H9 (cell line): ENCODE data around the gene TNIP2. TPM values are rescaled to one million over a fixed set of nuclear protein-coding genes. Genes with fewer than 3 reads are reported as not detected.

Source experiments
- DNase-seq: peaks from one replicate; pipeline ENCODE4 v3.0.0-alpha.2; 2017
- H2AFZ ChIP-seq: one replicate; pipeline ENCODE4 v1.6.1; 2013; ENCODE audit warnings: mild to moderate bottlenecking, low read length, control low read depth, moderate library complexity
- H2AK5ac ChIP-seq: 2 replicates; pipeline ENCODE4 v1.6.1; 2013; ENCODE audit warnings: low read length, control low read depth, mixed read lengths; ENCODE audit not compliant: insufficient read length
- H2BK120ac ChIP-seq: one replicate; pipeline ENCODE4 v1.6.1; 2013; ENCODE audit warnings: low read depth, mild to moderate bottlenecking, low read length, control low read depth, inconsistent platforms; ENCODE audit not compliant: poor library complexity, severe bottlenecking
- H2BK12ac ChIP-seq: 2 replicates; pipeline ENCODE4 v1.6.1; 2013; ENCODE audit warnings: low read length, control low read depth, mixed read lengths, low read depth; ENCODE audit not compliant: insufficient read length
- H2BK15ac ChIP-seq: 2 replicates; pipeline ENCODE4 v1.6.1; 2013; ENCODE audit warnings: low read depth, low read length, control low read depth
- H2BK20ac ChIP-seq: one replicate; pipeline ENCODE4 v1.6.1; 2013; ENCODE audit warnings: low read depth, mild to moderate bottlenecking, low read length, control low read depth, inconsistent platforms; ENCODE audit not compliant: poor library complexity, severe bottlenecking
- H2BK5ac ChIP-seq: 2 replicates; pipeline ENCODE4 v1.6.1; 2013; ENCODE audit warnings: low read length, control low read depth, mixed read lengths; ENCODE audit not compliant: insufficient read length
- H3K14ac ChIP-seq: 2 replicates; pipeline ENCODE4 v1.6.1; 2013; ENCODE audit warnings: low read length, control low read depth; ENCODE audit not compliant: insufficient read depth
- H3K18ac ChIP-seq: 2 replicates; pipeline ENCODE4 v1.6.1; 2013; ENCODE audit warnings: low read depth, mild to moderate bottlenecking, mixed read lengths, low read length, control low read depth; ENCODE audit not compliant: insufficient read length
- H3K23ac ChIP-seq: 2 replicates; pipeline ENCODE4 v1.6.1; 2013; ENCODE audit warnings: low read length, control low read depth, mixed read lengths, low read depth; ENCODE audit not compliant: insufficient read length
- H3K23me2 ChIP-seq: 2 replicates; pipeline ENCODE4 v1.6.1; 2013; ENCODE audit warnings: low read depth, mild to moderate bottlenecking, mixed read lengths, low read length, control low read depth; ENCODE audit not compliant: insufficient read length, poor library complexity, severe bottlenecking
- H3K27ac ChIP-seq: 2 replicates; pipeline ENCODE4 v1.5.1; 2013; ENCODE audit warnings: low read length, control low read depth, mixed read lengths, low read depth; ENCODE audit not compliant: insufficient read length
- H3K27me3 ChIP-seq: 2 replicates; pipeline ENCODE4 v1.6.1; 2013; ENCODE audit warnings: low read length, control low read depth, inconsistent platforms; ENCODE audit not compliant: insufficient read depth
- H3K4ac ChIP-seq: 2 replicates; pipeline ENCODE4 v1.6.1; 2013; ENCODE audit warnings: low read depth, mild to moderate bottlenecking, control low read depth, inconsistent platforms, low read length, moderate library complexity
- H3K4me1 ChIP-seq: 2 replicates; pipeline ENCODE4 v1.6.1; 2013; ENCODE audit warnings: low read length, control low read depth, inconsistent platforms; ENCODE audit not compliant: insufficient read depth
- H3K4me2 ChIP-seq: 2 replicates; pipeline ENCODE4 v1.6.1; 2013; ENCODE audit warnings: low read length, control low read depth, mixed read lengths; ENCODE audit not compliant: insufficient read length, insufficient read depth
- H3K56ac ChIP-seq: 2 replicates; pipeline ENCODE4 v1.6.1; 2013; ENCODE audit warnings: low read depth, mild to moderate bottlenecking, mixed read lengths, low read length, control low read depth; ENCODE audit not compliant: insufficient read length
- H3K79me1 ChIP-seq: 2 replicates; pipeline ENCODE4 v1.6.1; 2013; ENCODE audit warnings: low read depth, mild to moderate bottlenecking, moderate library complexity, low read length, control low read depth, inconsistent platforms; ENCODE audit not compliant: insufficient read depth, poor library complexity, severe bottlenecking
- H3K79me2 ChIP-seq: 2 replicates; pipeline ENCODE4 v1.6.1; 2013; ENCODE audit warnings: low read length, control low read depth, inconsistent platforms; ENCODE audit not compliant: insufficient read depth
- H3K9ac ChIP-seq: 2 replicates; pipeline ENCODE4 v1.6.1; 2013; ENCODE audit warnings: low read length, control low read depth, mixed read lengths; ENCODE audit not compliant: insufficient read length; ENCODE audit errors: extremely low read depth
- H3K9me3 ChIP-seq: one replicate; pipeline ENCODE4 v1.6.1; 2013; ENCODE audit warnings: low read depth, low read length, inconsistent platforms; ENCODE audit not compliant: control insufficient read depth
- H3T11ph ChIP-seq: one replicate; pipeline ENCODE4 v1.6.1; 2013; ENCODE audit warnings: mild to moderate bottlenecking, low read length, control low read depth, inconsistent platforms
- H4K20me1 ChIP-seq: one replicate; pipeline ENCODE4 v1.6.1; 2013; ENCODE audit not compliant: control insufficient read depth, insufficient read length, insufficient read depth
- H4K5ac ChIP-seq: 2 replicates; pipeline ENCODE4 v1.6.1; 2013; ENCODE audit warnings: low read depth, mild to moderate bottlenecking, mixed read lengths, low read length, control low read depth; ENCODE audit not compliant: insufficient read length
- H4K8ac ChIP-seq: replicated peaks from 2 replicates; pipeline ENCODE4 v1.6.1; 2013; ENCODE audit warnings: low read length, control low read depth, mixed read lengths, low read depth; ENCODE audit not compliant: insufficient read length
- H4K91ac ChIP-seq: 2 replicates; pipeline ENCODE4 v1.6.1; 2013; ENCODE audit warnings: low read depth, mild to moderate bottlenecking, moderate library complexity, mixed read lengths, low read length, control low read depth; ENCODE audit not compliant: insufficient read length
- H3K27ac Mint-ChIP-seq, 3 experiments: 2 replicates in 2 of 3; 3 replicates in 1 of 3; pipeline ENCODE4 v1.8.0; 2020 to 2021; ENCODE audit warnings: mixed read lengths in 3 of 3, mild to moderate bottlenecking in 1 of 3, moderate library complexity in 1 of 3
- H3K27me3 Mint-ChIP-seq: 2 replicates; pipeline ENCODE4 v1.8.0; 2021; ENCODE audit warnings: low read depth, mild to moderate bottlenecking, moderate library complexity, mixed read lengths
- H3K36me3 Mint-ChIP-seq, 3 experiments: 2 replicates in 2 of 3; 3 replicates in 1 of 3; pipeline ENCODE4 v1.8.0; 2020 to 2021; ENCODE audit warnings: low read depth in 3 of 3, mixed read lengths in 3 of 3; ENCODE audit not compliant: insufficient read depth in 1 of 3
- H3K4me1 Mint-ChIP-seq, 2 experiments: 2 replicates each; pipeline ENCODE4 v1.8.0; 2020; ENCODE audit warnings: mixed read lengths in 2 of 2
- H3K4me3 Mint-ChIP-seq, 2 experiments: 2 replicates in 1 of 2; 3 replicates in 1 of 2; pipeline ENCODE4 v1.8.0; 2020 to 2021; ENCODE audit warnings: mild to moderate bottlenecking in 2 of 2, mixed read lengths in 2 of 2, moderate library complexity in 1 of 2
- H3K9me3 Mint-ChIP-seq, 2 experiments: 2 replicates in 1 of 2; 3 replicates in 1 of 2; pipeline ENCODE4 v1.8.0; 2020; ENCODE audit warnings: mild to moderate bottlenecking in 2 of 2, mixed read lengths in 2 of 2, moderate library complexity in 1 of 2
- WGBS: extraction: QIAGEN DNeasy Blood & Tissue Kit; methylation state at CpG from one replicate; pipeline ENCODE4 v1.1.7; 2013; ENCODE audit warnings: missing lambda C conversion rate, low lambda C conversion rate, mixed read lengths; ENCODE audit not compliant: insufficient read length; ENCODE audit errors: extremely low coverage; 5-methylcytosine and 5-hydroxymethylcytosine counted together
- total RNA-seq: library from RNA; stranded (reverse); gene quantifications from 2 replicates; pipeline ENCODE4 v1.2.1, GENCODE V29; 2021
- TF ChIP-seq, protein P1 (sequence below): fragments of 200-600 bp; sonication (generic); conservative IDR thresholded peaks from 3 replicates; pipeline ENCODE4 v1.8.0; 2021; ENCODE audit warnings: antibody characterized with exemption, mild to moderate bottlenecking

Gene TNIP2
- total RNA-seq, 1 experiment from 2014 or later = 44.7 TPM

DNA sequence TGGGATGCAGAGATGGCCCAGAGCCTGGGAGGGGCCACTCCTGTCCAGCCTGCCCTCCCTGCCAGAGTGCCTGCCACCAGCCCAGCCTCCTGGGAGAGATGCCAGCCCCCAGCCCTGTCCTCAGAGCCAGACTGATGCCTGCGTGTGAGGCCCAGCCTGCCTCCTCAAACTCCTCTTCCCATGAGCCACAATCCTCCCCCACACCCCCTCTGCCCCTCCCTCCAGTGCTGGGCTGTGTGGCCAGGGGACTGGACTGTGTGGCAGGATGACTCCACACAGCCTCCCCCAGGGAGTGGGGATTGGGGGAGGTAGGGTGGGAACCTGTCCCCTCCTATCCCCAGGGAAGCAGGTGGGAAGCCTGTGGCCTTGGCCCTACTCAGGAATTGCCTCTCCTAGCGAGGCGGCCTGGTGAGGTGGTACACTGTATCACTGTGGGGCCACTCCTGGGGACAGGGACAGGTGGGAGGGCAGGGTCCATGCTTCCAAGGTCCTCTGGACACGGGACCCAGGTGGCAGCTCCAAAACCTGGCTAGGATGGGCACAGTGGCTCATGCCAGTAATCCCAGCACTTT, 32.5 kb upstream of the TNIP2 start:
- Histone ChIP-seq H3K4ac (no peak overlapping the region), H3K56ac (no peak overlapping the region), H4K91ac (no peak overlapping the region), H4K5ac (no peak overlapping the region), H4K20me1 (no peaks in the 10 kb centered on the region), H2BK120ac (no peak overlapping the region), H2AK5ac (no peak overlapping the region), H2BK12ac (no peak overlapping the region), H3K9ac (no peak overlapping the region), H3K27ac (no peak overlapping the region), H3K4me1 (no peaks in the 10 kb centered on the region), H2BK20ac (no peak overlapping the region), H3K4me2 (no peak overlapping the region), H2AFZ (no peak overlapping the region), H3K27me3 (no peaks in the 10 kb centered on the region), H2BK5ac (no peak overlapping the region), H4K8ac (no peak overlapping the region), H2BK15ac (no peak overlapping the region), H3K14ac (no peak overlapping the region), H3K9me3 (no peaks in the 10 kb centered on the region), H3K18ac (no peak overlapping the region), H3K23ac (no peak overlapping the region), H3T11ph (no peak overlapping the region), H3K79me2 (no peaks in the 10 kb centered on the region), H3K23me2 (no peaks in the 10 kb centered on the region), H3K79me1 (no peaks in the 10 kb centered on the region)
- Mint-ChIP-seq H3K36me3 (peaks cover 0 to 11% (median 0%) of the 10 kb centered on the region in 3 experiments; a peak in 2 of 7 replicates), H3K9me3 (peaks cover 2 to 7% of the 10 kb centered on the region in 2 experiments; a peak in 2 of 5 replicates), H3K4me1 (peaks cover 21 to 26% of the 10 kb centered on the region in 2 experiments), H3K4me3 (no peak overlapping the region), H3K27ac (no peak overlapping the region), H3K27me3 (peaks cover 21% of the 10 kb centered on the region)
- TF ChIP-seq, protein P1, sequence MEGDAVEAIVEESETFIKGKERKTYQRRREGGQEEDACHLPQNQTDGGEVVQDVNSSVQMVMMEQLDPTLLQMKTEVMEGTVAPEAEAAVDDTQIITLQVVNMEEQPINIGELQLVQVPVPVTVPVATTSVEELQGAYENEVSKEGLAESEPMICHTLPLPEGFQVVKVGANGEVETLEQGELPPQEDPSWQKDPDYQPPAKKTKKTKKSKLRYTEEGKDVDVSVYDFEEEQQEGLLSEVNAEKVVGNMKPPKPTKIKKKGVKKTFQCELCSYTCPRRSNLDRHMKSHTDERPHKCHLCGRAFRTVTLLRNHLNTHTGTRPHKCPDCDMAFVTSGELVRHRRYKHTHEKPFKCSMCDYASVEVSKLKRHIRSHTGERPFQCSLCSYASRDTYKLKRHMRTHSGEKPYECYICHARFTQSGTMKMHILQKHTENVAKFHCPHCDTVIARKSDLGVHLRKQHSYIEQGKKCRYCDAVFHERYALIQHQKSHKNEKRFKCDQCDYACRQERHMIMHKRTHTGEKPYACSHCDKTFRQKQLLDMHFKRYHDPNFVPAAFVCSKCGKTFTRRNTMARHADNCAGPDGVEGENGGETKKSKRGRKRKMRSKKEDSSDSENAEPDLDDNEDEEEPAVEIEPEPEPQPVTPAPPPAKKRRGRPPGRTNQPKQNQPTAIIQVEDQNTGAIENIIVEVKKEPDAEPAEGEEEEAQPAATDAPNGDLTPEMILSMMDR = no peak
- peak; percentile 21 for DNase-seq
- no CpG with 5 or more reads among the region's 4 CpGs for WGBS
